WTC11 (cell line): Measurements from ENCODE around the gene RHBG. TPM values are rescaled to one million over a fixed set of nuclear protein-coding genes. Genes with fewer than 3 reads are reported as not detected.

Source experiments
- ATAC-seq: fragments of 200-7000 bp; cut with Tn5 transposase; 2 replicates; pipeline ENCODE4 v1.10.0; 2021; ENCODE audit warnings: mild to moderate bottlenecking, moderate library complexity
- CTCF ChIA-PET: fragments of 300-600 bp; sonication (Branson Sonifier 250); formaldehyde crosslinking; loops from one replicate; lab custom pipeline; 2021; ENCODE audit warnings: antibody characterized with exemption; lab: Charles Lee
- POLR2A ChIA-PET: fragments of 350-600 bp; sonication (Branson Sonifier 250); formaldehyde crosslinking; loops from one replicate; lab custom pipeline; 2021; ENCODE audit warnings: antibody characterized with exemption; lab: Charles Lee
- DNase-seq: peaks from one replicate; pipeline ENCODE4 v3.0.0; 2021; ENCODE audit warnings: low spot score
- H3K27ac Mint-ChIP-seq: 2 replicates; pipeline ENCODE4 v1.8.0; 2021; ENCODE audit warnings: mixed read lengths
- H3K27me3 Mint-ChIP-seq: 2 replicates; pipeline ENCODE4 v1.8.0; 2021; ENCODE audit warnings: low read depth, mild to moderate bottlenecking, moderate library complexity, mixed read lengths
- H3K36me3 Mint-ChIP-seq: 2 replicates; pipeline ENCODE4 v1.8.0; 2021; ENCODE audit warnings: mixed read lengths
- H3K4me1 Mint-ChIP-seq: 2 replicates; pipeline ENCODE4 v1.8.0; 2022; ENCODE audit warnings: mixed read lengths
- H3K4me3 Mint-ChIP-seq: 2 replicates; pipeline ENCODE4 v1.8.0; 2021; ENCODE audit warnings: mild to moderate bottlenecking, moderate library complexity, mixed read lengths
- H3K9me3 Mint-ChIP-seq: 2 replicates; pipeline ENCODE4 v1.8.0; 2021; ENCODE audit warnings: mixed read lengths
- CDX4 ChIP-seq: fragments of 250-450 bp; sonication (Bioruptor Pico); IDR thresholded peaks from 2 replicates; pipeline ENCODE4 v1.9.0; 2021; ENCODE audit warnings: moderate library complexity, mild to moderate bottlenecking, inconsistent platforms, borderline replicate concordance
- E2F4 ChIP-seq: sonication (generic); formaldehyde crosslinking; IDR thresholded peaks from 2 replicates; pipeline ENCODE4 v1.8.1; 2022; ENCODE audit warnings: low read depth, mild to moderate bottlenecking, moderate library complexity, missing genetic modification reagents, borderline replicate concordance
- ETV6 ChIP-seq: sonication (generic); formaldehyde crosslinking; IDR thresholded peaks from 2 replicates; pipeline ENCODE4 v1.8.1; 2022; ENCODE audit warnings: mild to moderate bottlenecking, missing genetic modification reagents
- FOXK1 ChIP-seq: sonication (generic); formaldehyde crosslinking; IDR thresholded peaks from 2 replicates; pipeline ENCODE4 v1.8.0; 2022; ENCODE audit warnings: mild to moderate bottlenecking, moderate library complexity, missing genetic modification reagents
- GABPB1 ChIP-seq: sonication (generic); formaldehyde crosslinking; IDR thresholded peaks from 2 replicates; pipeline ENCODE4 v1.8.1; 2023; ENCODE audit warnings: mild to moderate bottlenecking, missing genetic modification reagents
- MXD4 ChIP-seq: fragments of 250-450 bp; sonication (Bioruptor Pico); IDR thresholded peaks from 2 replicates; pipeline ENCODE4 v1.8.0; 2021; ENCODE audit warnings: mild to moderate bottlenecking, moderate library complexity, borderline replicate concordance
- RELA ChIP-seq: sonication (generic); formaldehyde crosslinking; IDR thresholded peaks from 2 replicates; pipeline ENCODE4 v1.8.1; 2022; ENCODE audit warnings: missing genetic modification reagents, mild to moderate bottlenecking, borderline replicate concordance
- TCF7 ChIP-seq: sonication (generic); formaldehyde crosslinking; IDR thresholded peaks from 2 replicates; pipeline ENCODE4 v1.8.0; 2022; ENCODE audit warnings: mild to moderate bottlenecking, low read depth, missing genetic modification reagents, moderate library complexity
- TEAD1 ChIP-seq: sonication (generic); formaldehyde crosslinking; IDR thresholded peaks from 2 replicates; pipeline ENCODE4 v1.8.0; 2022; ENCODE audit warnings: mild to moderate bottlenecking, missing genetic modification reagents
- TP53 ChIP-seq: sonication (generic); formaldehyde crosslinking; IDR thresholded peaks from 2 replicates; pipeline ENCODE4 v1.8.1; 2023; ENCODE audit warnings: mild to moderate bottlenecking, missing genetic modification reagents
- USF1 ChIP-seq: sonication (generic); formaldehyde crosslinking; IDR thresholded peaks from 2 replicates; pipeline ENCODE4 v1.8.0; 2022; ENCODE audit warnings: mild to moderate bottlenecking, missing genetic modification reagents
- ZBTB21 ChIP-seq: sonication (generic); formaldehyde crosslinking; IDR thresholded peaks from 2 replicates; pipeline ENCODE4 v1.8.1; 2023; ENCODE audit warnings: mild to moderate bottlenecking, missing genetic modification reagents, borderline replicate concordance
- ZMAT4 ChIP-seq: fragments of 250-450 bp; sonication (Bioruptor Pico); IDR thresholded peaks from 2 replicates; pipeline ENCODE4 v1.9.0; 2021; ENCODE audit warnings: mild to moderate bottlenecking
- ZNF416 ChIP-seq: fragments of 250-450 bp; sonication (Bioruptor Pico); IDR thresholded peaks from 2 replicates; pipeline ENCODE4 v1.9.0; 2021; ENCODE audit warnings: mild to moderate bottlenecking, inconsistent platforms
- total RNA-seq: library from RNA; stranded (reverse); gene quantifications from 3 replicates; pipeline ENCODE4 v1.2.3, GENCODE V29; 2021
- TF ChIP-seq, protein P1 (sequence below): fragments of 250-450 bp; sonication (Bioruptor Pico); IDR thresholded peaks from 2 replicates; pipeline ENCODE4 v1.9.0; 2021; ENCODE audit warnings: mild to moderate bottlenecking
- TF ChIP-seq, protein P2 (sequence below): fragments of 250-450 bp; sonication (Bioruptor Pico); conservative IDR thresholded peaks from 2 replicates; pipeline ENCODE4 v1.9.0; 2021; ENCODE audit warnings: mild to moderate bottlenecking
- TF ChIP-seq, protein P3 (sequence below): sonication (generic); formaldehyde crosslinking; conservative IDR thresholded peaks from 2 replicates; pipeline ENCODE4 v1.8.1; 2022; ENCODE audit warnings: mild to moderate bottlenecking, missing genetic modification reagents
- TF ChIP-seq, protein P4 (sequence below): sonication (generic); formaldehyde crosslinking; IDR thresholded peaks from 2 replicates; pipeline ENCODE4 v1.8.1; 2023; ENCODE audit warnings: mild to moderate bottlenecking, missing genetic modification reagents, moderate library complexity

The RHBG gene
- total RNA-seq, 1 experiment from 2014 or later: 1.9 TPM

DNA sequence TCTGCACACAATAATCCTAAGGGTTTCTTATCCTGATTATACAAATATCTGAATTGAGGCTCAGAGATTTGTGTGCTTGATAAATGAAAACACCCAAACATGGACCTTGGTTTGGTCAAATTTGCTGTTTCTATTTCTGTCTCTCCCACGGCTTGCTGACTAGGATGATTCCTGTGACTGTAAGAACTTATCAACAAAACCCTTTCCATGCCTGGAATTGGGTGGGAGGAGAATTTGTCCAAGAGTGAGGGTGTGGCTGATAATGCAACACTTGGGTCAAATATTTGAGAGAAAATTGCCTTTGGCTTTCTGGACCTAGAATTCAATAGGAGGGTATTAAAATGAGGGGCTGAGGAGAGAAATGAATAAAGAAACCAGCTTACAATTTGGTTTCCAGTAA, 48.0 kb downstream of the RHBG start (continued):
- TF ChIP-seq, protein P1, sequence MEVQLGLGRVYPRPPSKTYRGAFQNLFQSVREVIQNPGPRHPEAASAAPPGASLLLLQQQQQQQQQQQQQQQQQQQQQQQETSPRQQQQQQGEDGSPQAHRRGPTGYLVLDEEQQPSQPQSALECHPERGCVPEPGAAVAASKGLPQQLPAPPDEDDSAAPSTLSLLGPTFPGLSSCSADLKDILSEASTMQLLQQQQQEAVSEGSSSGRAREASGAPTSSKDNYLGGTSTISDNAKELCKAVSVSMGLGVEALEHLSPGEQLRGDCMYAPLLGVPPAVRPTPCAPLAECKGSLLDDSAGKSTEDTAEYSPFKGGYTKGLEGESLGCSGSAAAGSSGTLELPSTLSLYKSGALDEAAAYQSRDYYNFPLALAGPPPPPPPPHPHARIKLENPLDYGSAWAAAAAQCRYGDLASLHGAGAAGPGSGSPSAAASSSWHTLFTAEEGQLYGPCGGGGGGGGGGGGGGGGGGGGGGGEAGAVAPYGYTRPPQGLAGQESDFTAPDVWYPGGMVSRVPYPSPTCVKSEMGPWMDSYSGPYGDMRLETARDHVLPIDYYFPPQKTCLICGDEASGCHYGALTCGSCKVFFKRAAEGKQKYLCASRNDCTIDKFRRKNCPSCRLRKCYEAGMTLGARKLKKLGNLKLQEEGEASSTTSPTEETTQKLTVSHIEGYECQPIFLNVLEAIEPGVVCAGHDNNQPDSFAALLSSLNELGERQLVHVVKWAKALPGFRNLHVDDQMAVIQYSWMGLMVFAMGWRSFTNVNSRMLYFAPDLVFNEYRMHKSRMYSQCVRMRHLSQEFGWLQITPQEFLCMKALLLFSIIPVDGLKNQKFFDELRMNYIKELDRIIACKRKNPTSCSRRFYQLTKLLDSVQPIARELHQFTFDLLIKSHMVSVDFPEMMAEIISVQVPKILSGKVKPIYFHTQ (CRISPR knock-in tag): no peak
- TF ChIP-seq ZMAT4 (CRISPR knock-in tag) (no peak), MXD4 (no peak), USF1 (CRISPR knock-in tag) (no peak), RELA (no peak), TP53 (CRISPR knock-in tag) (no peak), TCF7 (CRISPR knock-in tag) (no peak), ZBTB21 (no peak), ZNF416 (CRISPR knock-in tag) (no peak), ETV6 (no peak), CDX4 (CRISPR knock-in tag) (no peak), E2F4 (CRISPR knock-in tag) (no peak), GABPB1 (no peak)

DNA sequence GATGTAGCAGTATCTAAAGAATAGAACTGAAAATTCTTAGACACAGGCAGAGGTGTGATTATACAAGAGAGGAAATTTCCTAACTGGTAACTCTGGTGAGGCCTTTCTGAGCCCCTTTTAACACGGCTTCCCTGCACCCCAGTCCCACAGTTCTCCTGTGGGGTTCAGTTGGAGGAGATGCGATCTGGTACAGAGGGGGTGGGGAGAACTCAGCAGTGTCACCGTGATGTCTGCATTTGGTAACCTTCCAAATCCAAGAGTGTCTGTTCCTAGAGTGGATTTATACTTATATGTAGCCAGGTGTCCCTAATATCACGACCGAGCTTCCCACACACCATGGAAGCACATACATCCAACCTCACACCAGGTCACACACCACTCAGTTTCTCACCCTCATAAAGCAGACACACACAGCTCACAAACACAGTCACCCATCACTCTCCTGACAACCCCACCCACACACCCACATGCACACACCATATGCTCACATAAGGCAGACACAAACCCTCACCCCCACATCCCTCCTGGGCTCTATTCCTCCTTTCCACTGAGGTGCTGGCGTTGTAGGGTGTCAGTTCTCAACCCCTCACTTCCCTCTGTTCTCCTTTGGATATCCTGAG, 48.5 kb downstream of the RHBG start:
- H3K4me3 Mint-ChIP-seq: no peak overlapping the region
- no peak for ATAC-seq
- DNase-seq: no peak
- no peaks in the 10 kb centered on the region for H3K9me3 Mint-ChIP-seq
- H3K27ac Mint-ChIP-seq: no peak overlapping the region
- ChIA-PET POLR2A (no interaction called here), CTCF (interaction anchor here (0.6 to 11.1 kb wide), 6 partner anchors 13 to 41 kb away, joined by 3 to 252 read pairs (median 4); no protein-coding TSS in a partner anchor)
- H3K4me1 Mint-ChIP-seq: peaks cover 37% of the 10 kb centered on the region
- TF ChIP-seq TEAD1 (no peak), GABPB1 (no peak), FOXK1 (CRISPR knock-in tag) (no peak)
- TF ChIP-seq, protein P2, sequence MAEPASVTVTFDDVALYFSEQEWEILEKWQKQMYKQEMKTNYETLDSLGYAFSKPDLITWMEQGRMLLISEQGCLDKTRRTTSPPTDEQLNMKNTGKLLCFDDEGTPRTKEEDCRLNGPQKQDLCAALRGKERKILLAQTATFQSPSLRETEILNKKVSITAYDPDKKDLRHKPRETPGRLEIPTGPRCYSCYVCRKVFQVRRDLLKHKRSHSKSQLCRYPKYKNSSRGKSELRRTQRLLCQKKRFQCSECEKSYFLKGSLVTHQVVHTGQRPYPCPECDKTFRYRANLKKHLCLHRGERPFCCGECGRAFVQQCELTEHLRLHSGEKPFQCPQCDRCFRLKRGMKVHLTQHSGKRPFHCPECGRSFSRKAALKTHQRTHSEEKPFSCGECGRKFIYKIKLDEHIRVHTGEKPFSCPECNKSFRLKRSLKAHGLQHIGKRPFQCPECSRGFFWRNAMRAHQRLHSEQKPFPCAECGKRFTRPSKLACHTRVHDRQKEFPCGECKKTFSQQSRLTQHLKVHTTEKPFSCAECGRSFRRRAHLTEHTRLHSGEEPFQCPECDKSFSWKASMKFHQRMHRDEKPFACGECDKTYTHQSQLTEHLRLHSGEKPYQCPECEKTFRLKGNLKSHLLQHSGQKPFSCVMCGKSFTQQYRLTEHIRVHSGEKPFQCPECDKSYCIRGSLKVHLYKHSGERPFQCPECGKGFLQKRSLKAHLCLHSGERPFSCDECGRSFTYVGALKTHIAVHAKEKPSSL (CRISPR knock-in tag): no peak
- TF ChIP-seq, protein P3, sequence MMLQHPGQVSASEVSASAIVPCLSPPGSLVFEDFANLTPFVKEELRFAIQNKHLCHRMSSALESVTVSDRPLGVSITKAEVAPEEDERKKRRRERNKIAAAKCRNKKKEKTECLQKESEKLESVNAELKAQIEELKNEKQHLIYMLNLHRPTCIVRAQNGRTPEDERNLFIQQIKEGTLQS (CRISPR knock-in tag): no peak
- TF ChIP-seq, protein P4, sequence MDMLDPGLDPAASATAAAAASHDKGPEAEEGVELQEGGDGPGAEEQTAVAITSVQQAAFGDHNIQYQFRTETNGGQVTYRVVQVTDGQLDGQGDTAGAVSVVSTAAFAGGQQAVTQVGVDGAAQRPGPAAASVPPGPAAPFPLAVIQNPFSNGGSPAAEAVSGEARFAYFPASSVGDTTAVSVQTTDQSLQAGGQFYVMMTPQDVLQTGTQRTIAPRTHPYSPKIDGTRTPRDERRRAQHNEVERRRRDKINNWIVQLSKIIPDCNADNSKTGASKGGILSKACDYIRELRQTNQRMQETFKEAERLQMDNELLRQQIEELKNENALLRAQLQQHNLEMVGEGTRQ (CRISPR knock-in tag): no peak
- H3K36me3 Mint-ChIP-seq: no peaks in the 10 kb centered on the region
- peaks cover 75% of the 10 kb centered on the region for H3K27me3 Mint-ChIP-seq
